ENCODE results near the gene KIR2DL1. TPM values are rescaled to one million over a fixed set of nuclear protein-coding genes. Genes with fewer than 3 reads are reported as not detected.
"Not testable (repeated sequence)": the region's sequence is repeated elsewhere in the genome, so short reads cannot be mapped to it uniquely, and the experiment has no call there.

KIR2DL1 gene
- total RNA-seq, 1 donor from 2014 or later: not detected

GRCh38 chr19:54771018-54771960, 1.7 kb downstream of the KIR2DL1 start:
- not testable (repeated sequence) for ATAC-seq
- DNase-seq (ENCODE audit: low spot score): peak; percentile 33

GRCh38 chr19:54772666-54773065, 3.1 kb downstream of the KIR2DL1 start:
- peak; percentile 21 for DNase-seq (ENCODE audit: low spot score)
- not testable (repeated sequence) for ATAC-seq

GRCh38 chr19:54775095-54775815, 5.7 kb downstream of the KIR2DL1 start:
- ATAC-seq: not testable (repeated sequence)
- peak; percentile 37 for DNase-seq (ENCODE audit: low spot score)

DNA sequence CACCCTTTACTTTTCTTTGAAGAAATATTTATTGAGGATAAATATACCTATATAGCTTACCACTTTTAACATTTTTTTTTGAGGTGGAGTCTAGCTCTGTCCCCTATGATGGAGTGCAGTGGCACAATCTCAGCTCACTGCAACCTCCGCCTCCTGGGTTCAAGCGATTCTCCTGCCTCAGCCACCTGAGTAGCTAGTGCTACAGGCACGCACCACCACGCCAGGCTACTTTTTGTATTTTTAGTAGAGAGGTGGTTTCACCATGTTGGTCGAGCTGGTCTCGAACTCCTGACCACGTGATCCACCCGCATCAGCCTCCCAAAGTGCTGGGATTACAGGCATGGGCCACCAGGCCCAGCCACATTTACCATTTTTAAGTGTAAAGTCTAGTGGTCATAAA, 6.2 kb downstream of the KIR2DL1 start:
- DNase-seq (ENCODE audit: low spot score): peak; percentile 14
- not testable (repeated sequence) for ATAC-seq

DNA sequence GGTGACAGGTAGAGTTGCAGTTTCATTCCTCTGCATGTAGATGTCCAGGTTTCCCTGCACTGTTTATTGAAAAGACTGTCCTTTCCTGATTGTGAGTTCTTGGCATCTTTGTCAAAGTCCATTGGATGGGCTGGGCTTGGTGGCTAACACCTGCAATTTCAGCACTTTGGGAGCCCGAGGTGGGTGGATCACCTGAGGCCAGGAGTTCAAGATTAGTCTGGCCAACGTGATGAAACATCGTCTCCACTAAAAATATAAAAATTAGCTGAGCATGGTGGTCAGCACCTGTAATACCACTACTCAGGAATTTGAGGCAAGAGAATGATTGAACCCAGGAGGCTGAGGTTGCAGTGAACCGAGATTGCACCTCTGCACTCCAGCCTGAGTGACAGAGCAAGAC, 8.3 kb downstream of the KIR2DL1 start:
- not testable (repeated sequence) for ATAC-seq; DNase-seq (ENCODE audit: low spot score)

- DNase-seq (ENCODE audit: low spot score): peak; percentile 8
- not testable (repeated sequence) for ATAC-seq
Observed at GRCh38 chr19:54778896-54779295, 9.3 kb downstream of the KIR2DL1 start.

- DNase-seq (ENCODE audit: low spot score); ATAC-seq: not testable (repeated sequence)
Observed at GRCh38 chr19:54782916-54783315, 13.3 kb downstream of the KIR2DL1 start.

DNA sequence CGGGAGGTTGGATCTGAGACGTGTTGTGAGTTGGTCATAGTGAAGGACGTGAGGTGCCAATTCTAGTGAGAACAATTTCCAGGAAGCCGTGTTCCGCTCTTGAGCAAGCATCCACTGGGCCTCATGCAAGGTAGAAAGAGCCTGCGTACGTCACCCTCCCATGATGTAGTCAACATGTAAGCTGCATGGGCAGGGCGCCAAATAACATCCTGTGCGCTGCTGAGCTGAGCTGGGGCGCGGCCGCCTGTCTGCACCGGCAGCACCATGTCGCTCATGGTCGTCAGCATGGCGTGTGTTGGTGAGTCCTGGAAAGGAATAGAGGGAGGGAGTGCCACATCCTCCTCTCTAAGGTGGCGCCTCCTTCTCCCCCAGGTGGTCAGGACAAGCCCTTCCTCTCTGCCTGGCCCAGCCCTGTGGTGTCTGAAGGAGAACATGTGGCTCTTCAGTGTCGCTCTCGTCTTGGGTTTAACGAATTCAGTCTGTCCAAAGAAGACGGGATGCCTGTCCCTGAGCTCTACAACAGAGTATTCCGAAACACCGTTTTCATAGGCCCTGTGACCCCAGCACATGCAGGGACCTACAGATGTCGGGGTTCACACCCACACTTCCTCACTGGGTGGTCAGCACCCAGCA, 16.6 kb downstream of the KIR2DL1 start:
- not testable (repeated sequence) for ATAC-seq
- peak; percentile 33 for DNase-seq (ENCODE audit: low spot score)

DNA sequence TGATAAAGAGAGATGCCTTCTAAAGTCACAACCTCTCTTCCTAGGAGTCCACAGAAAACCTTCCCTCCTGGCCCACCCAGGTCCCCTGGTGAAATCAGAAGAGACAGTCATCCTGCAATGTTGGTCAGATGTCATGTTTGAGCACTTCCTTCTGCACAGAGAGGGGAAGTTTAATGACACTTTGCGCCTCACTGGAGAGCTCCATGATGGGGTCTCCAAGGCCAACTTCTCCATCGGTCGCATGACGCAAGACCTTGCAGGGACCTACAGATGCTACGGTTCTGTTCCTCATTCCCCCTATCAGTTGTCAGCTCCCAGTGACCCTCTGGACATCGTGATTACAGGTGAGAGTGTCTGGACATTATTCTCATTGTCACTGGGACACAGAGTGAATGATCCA, 18.6 kb downstream of the KIR2DL1 start:
- ATAC-seq: not testable (repeated sequence)
- DNase-seq (ENCODE audit: low spot score): peak; percentile 35

- no peak for ATAC-seq
Observed at GRCh38 chr19:54790711-54791110, 21.1 kb downstream of the KIR2DL1 start.

DNA sequence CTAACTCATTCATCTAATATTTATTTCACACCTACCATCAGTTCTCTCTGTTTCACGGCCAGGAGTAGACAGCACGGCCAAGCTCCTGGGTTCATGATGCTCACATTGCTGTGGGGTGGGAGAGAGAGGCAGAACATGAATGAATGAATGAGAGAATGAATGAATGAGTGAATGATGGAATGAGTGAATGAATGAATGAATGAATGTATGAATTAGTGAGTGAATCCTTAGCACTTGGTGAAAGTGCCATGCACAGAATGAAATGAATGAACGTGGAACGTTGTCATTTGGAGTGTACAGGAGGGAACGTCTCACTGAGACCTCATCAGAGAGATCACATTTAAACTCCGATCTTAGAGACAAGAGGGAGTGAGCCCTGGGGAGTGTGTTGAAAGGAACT, 21.9 kb downstream of the KIR2DL1 start:
- ATAC-seq: no peak
- no peak for DNase-seq (ENCODE audit: low spot score)

More at GRCh38 chr19:54790711-54791110, 21.1 kb downstream of the KIR2DL1 start:
- peak; percentile 35 for DNase-seq (ENCODE audit: low spot score)

DNA sequence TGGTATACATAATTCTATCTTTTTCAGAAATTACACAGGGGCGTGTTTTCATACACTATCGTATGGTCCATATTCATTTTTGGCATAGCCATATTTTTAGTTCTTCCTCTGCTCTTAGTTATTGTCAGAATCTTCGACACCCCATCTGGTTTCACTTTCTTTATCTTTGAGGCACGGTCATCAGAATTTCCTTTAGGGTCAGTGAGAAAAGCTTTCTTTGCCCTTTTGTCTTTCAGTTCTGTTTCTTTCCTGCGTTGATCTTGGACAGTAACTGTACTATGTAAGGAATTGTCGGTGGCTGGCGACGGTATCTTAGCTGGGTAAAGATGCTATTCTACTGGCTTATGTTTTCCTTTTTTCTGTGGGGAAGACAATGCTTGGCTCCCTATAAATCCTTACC, 23.2 kb downstream of the KIR2DL1 start:
- DNase-seq (ENCODE audit: low spot score) (peak; percentile 12), ATAC-seq (peak; percentile 23)

DNA sequence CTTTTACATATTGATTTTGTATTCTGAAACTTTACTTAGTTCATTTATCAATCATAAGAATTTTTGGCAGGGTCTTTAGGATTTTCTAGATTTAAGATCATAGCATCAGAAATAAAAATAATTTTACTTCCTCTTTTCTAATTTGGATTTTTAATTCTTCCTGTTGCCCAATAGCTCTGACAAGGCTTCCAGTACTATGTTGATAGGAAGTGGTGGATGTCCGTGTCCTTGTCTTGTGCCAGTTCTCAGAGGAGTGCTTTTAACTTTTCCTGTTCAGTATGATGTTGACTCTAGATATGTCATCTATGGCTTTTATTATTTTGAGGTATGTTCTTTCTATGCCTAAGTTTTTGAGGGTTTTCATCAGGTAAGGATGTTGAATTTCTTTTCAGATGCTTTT, 26.2 kb downstream of the KIR2DL1 start:
- DNase-seq (ENCODE audit: low spot score) (no peak), ATAC-seq (no peak)

- DNase-seq (ENCODE audit: low spot score) (no peak), ATAC-seq (no peak)
Observed at GRCh38 chr19:54803410-54803809, 33.8 kb downstream of the KIR2DL1 start, which contains the start of gene KIR2DL4. TSS of gene KIR2DL4 (plus strand) at chr19:54803610. CDS start at chr19:54803652, 42 bp downstream.

DNA sequence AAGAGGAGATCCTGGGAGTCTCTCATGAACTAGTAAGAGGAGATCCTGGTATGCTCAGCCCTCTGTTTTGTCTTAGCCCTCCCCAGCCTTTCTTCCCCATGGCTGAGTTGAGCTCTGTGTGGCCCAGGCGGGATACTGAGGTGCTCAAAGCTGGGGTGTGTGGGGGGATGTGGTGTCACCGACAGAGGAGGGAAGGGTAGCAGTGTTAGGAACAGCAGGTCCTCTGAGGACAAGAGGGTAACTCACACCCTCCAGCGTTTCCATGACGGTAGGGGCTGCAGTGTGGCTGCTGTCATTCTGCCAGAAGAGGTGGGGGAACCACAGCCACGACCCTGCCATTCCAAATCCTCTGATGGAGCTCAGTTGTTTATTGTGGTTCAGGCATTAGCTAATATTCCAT, 34.5 kb downstream of the KIR2DL1 start:
- DNase-seq (ENCODE audit: low spot score) (no peak), ATAC-seq (no peak)

- ATAC-seq (no peak), DNase-seq (ENCODE audit: low spot score) (no peak)
Observed at GRCh38 chr19:54804571-54804970, 35.0 kb downstream of the KIR2DL1 start.

GRCh38 chr19:54805665-54806515, 36.3 kb downstream of the KIR2DL1 start:
- DNase-seq (ENCODE audit: low spot score) (no peak), ATAC-seq (no peak)

DNA sequence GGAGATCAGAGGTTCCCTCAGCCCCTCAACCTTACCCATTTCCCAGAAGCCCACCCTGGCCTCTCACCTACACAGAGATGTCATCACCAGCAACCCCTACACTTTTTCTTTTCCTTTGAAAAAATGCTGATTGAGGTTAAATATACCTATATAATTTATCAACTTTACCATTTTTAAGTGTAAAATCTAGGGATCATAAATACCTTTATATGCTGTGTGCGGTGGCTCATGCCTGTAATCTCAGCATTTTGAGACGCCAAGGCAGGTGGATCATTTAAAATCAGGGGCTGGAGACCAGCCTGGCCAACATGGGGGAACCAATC, 36.9 kb downstream of the KIR2DL1 start:
- ATAC-seq (no peak), DNase-seq (ENCODE audit: low spot score) (no peak)

DNA sequence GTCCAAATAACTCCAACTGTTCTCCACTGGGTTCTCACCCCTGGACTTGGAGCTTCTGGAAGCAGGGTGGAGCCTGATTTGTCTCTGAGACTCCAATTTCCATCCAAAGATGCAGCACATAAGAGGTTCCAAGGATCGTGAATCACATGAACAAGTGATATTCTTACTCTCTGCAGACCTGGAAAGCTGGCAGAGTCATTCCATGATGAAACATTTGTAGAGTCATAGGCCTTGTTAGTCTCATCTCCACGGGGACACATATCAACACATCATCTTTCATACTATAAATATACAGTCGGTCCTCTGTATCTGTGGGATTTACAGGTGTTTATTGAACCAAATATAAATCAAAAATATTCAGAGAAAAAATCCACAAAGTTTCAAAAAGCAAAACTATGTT, 45.0 kb downstream of the KIR2DL1 start:
- not testable (repeated sequence) for ATAC-seq; DNase-seq (ENCODE audit: low spot score)

DNA sequence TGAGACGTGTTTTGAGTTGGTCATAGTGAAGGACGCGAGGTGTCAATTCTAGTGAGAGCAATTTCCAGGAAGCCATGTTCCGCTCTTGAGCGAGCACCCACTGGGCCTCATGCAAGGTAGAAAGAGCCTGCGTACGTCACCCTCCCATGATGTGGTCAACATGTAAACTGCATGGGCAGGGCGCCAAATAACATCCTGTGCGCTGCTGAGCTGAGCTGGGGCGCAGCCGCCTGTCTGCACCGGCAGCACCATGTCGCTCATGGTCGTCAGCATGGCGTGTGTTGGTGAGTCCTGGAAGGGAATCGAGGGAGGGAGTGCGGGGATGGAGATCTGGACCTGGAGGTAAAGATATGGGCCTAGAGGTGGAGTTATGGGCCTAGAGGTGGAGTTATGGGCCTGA, 46.7 kb downstream of the KIR2DL1 start, which contains the start of gene KIR3DL1:
Gene KIR3DL1 (plus strand): TSS at position 218 of the 400 bp plus-strand sequence.
- not testable (repeated sequence) for DNase-seq (ENCODE audit: low spot score); ATAC-seq

Data from left lobe of liver (tissue), 2 donors.